Stomach (tissue), 4 donors: ENCODE results near the gene GRIPAP1.

Experiments used
- POLR2A ChIP-seq, 4 donors: fragments of 450-650 bp; IDR thresholded peaks; one replicate each; pipeline ENCODE4 v1.6.1; 2016; ENCODE audit warnings: antibody characterized with exemption in 4 of 4, control low read depth in 2 of 4, mild to moderate bottlenecking in 1 of 4, moderate library complexity in 1 of 4
- TF ChIP-seq, protein P1 (sequence below), 7 experiments: fragments of 450-650 bp in 4 of 7; fragments of 200-600 bp in 3 of 7; sonication (generic) in 3 of 7; IDR thresholded peaks; one replicate each; pipeline ENCODE4 v1.5.1; 2016 to 2019; ENCODE audit warnings: antibody characterized with exemption in 7 of 7, control low read depth in 2 of 7, mild to moderate bottlenecking in 1 of 7

- no peak for TF ChIP-seq POLR2A (IDR thresholded peaks at IDR 0.05)
- TF ChIP-seq, protein P1, sequence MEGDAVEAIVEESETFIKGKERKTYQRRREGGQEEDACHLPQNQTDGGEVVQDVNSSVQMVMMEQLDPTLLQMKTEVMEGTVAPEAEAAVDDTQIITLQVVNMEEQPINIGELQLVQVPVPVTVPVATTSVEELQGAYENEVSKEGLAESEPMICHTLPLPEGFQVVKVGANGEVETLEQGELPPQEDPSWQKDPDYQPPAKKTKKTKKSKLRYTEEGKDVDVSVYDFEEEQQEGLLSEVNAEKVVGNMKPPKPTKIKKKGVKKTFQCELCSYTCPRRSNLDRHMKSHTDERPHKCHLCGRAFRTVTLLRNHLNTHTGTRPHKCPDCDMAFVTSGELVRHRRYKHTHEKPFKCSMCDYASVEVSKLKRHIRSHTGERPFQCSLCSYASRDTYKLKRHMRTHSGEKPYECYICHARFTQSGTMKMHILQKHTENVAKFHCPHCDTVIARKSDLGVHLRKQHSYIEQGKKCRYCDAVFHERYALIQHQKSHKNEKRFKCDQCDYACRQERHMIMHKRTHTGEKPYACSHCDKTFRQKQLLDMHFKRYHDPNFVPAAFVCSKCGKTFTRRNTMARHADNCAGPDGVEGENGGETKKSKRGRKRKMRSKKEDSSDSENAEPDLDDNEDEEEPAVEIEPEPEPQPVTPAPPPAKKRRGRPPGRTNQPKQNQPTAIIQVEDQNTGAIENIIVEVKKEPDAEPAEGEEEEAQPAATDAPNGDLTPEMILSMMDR (IDR thresholded peaks at IDR 0.05): no peak
Observed at GRCh38 chrX:49030283-49030682, 28.2 kb upstream of the GRIPAP1 start.
